Vagina (tissue), 2 donors: Measurements from ENCODE around the gene CIAO1.

ENCODE experiments used
- CTCF ChIP-seq, 3 experiments: fragments of 450-650 bp in 2 of 3; fragments of 200-600 bp in 1 of 3; sonication (generic) in 1 of 3; IDR thresholded peaks; one replicate each; pipeline ENCODE4 v1.5.1; 2017 to 2019; ENCODE audit warnings: antibody characterized with exemption in 3 of 3, mild to moderate bottlenecking in 2 of 3, moderate library complexity in 2 of 3
- POLR2A ChIP-seq, 2 donors: fragments of 450-650 bp; IDR thresholded peaks; one replicate each; pipeline ENCODE4 v1.6.1; 2017; ENCODE audit warnings: antibody characterized with exemption in 2 of 2, mild to moderate bottlenecking in 2 of 2, moderate library complexity in 2 of 2
- POLR2AphosphoS5 ChIP-seq, 2 donors: sonication (generic); formaldehyde crosslinking; IDR thresholded peaks; one replicate each; pipeline ENCODE4 v1.9.0; 2017; ENCODE audit warnings: antibody characterized with exemption in 2 of 2, mild to moderate bottlenecking in 2 of 2, low read depth in 1 of 2; ENCODE audit not compliant: insufficient read depth in 1 of 2

GRCh38 chr2:96254571-96254970 is 11.5 kb upstream of the CIAO1 start:
- TF ChIP-seq CTCF (IDR thresholded peaks at IDR 0.05) (no peak), POLR2AphosphoS5 (IDR thresholded peaks at IDR 0.05; ENCODE audit: insufficient read depth in 1 of 2, low read depth in 1 of 2) (no peak), POLR2A (IDR thresholded peaks at IDR 0.05) (no peak)
